Fibroblast of lung (primary cell): ENCODE results near the gene WSB2. TPM values are rescaled to one million over a fixed set of nuclear protein-coding genes. Genes with fewer than 3 reads are reported as not detected.
A peak's percentile ranks its signal among the peaks of the same experiment; 100 is the strongest.

Source experiments
- DNase-seq, 2 donors: peaks; one replicate each; pipeline versions ENCODE4 v3.0.0 to v3.0.0-alpha.2; 2010; ENCODE audit warnings: low read depth in 2 of 2
- H2AFZ ChIP-seq: 2 replicates; pipeline ENCODE4 v1.5.1; 2012; ENCODE audit warnings: low read length, control low read depth, inconsistent platforms
- H3K27ac ChIP-seq: 2 replicates; pipeline ENCODE4 v1.5.1; 2011; ENCODE audit warnings: low read length, control low read depth; ENCODE audit not compliant: insufficient read depth
- H3K27me3 ChIP-seq: 2 replicates; pipeline ENCODE4 v1.5.1; 2011; ENCODE audit warnings: mild to moderate bottlenecking, low read length; ENCODE audit not compliant: control insufficient read depth, insufficient read depth
- H3K36me3 ChIP-seq: 2 replicates; pipeline ENCODE4 v1.5.1; 2011; ENCODE audit warnings: low read length; ENCODE audit not compliant: control insufficient read depth, insufficient read depth
- H3K4me1 ChIP-seq: 2 replicates; pipeline ENCODE4 v1.5.1; 2011; ENCODE audit warnings: low read length; ENCODE audit not compliant: control insufficient read depth, insufficient read depth; ENCODE audit errors: extremely low read depth
- H3K4me2 ChIP-seq: 2 replicates; pipeline ENCODE4 v1.5.1; 2011; ENCODE audit warnings: low read length, control low read depth; ENCODE audit not compliant: insufficient read depth; ENCODE audit errors: extremely low read depth
- H3K4me3 ChIP-seq, 4 experiments: fragments of 200-600 bp in 1 of 4; sonication (generic) in 1 of 4; replicated peaks in 1 of 4; 2 replicates each; pipeline ENCODE4 v1.5.1; 2011 to 2016; ENCODE audit warnings: low read length in 4 of 4, low read depth in 3 of 4, mild to moderate bottlenecking in 3 of 4, control low read depth in 2 of 4, inconsistent platforms in 1 of 4, mixed read lengths in 1 of 4; ENCODE audit not compliant: insufficient read depth in 1 of 4; ENCODE audit errors: control extremely low read depth in 1 of 4
- H3K79me2 ChIP-seq: 2 replicates; pipeline ENCODE4 v1.5.1; 2012; ENCODE audit warnings: mild to moderate bottlenecking, low read length, inconsistent platforms; ENCODE audit not compliant: control insufficient read depth, insufficient read depth
- H3K9ac ChIP-seq: 2 replicates; pipeline ENCODE4 v1.5.1; 2011; ENCODE audit warnings: mild to moderate bottlenecking, low read length, control low read depth; ENCODE audit not compliant: insufficient read depth
- H3K9me3 ChIP-seq: 2 replicates; pipeline ENCODE4 v1.5.1; 2012; ENCODE audit warnings: low read depth, low read length; ENCODE audit not compliant: control insufficient read depth, insufficient read depth
- H4K20me1 ChIP-seq: 2 replicates; pipeline ENCODE4 v1.5.1; 2011; ENCODE audit warnings: low read length; ENCODE audit not compliant: control insufficient read depth, insufficient read depth; ENCODE audit errors: extremely low read depth
- CTCF ChIP-seq, 2 donors: IDR thresholded peaks in 1 of 2; conservative IDR thresholded peaks in 1 of 2; 1 replicate in 1 of 2; 2 replicates in 1 of 2; pipeline ENCODE4 v1.5.1; 2011 to 2012; ENCODE audit warnings: low read length in 2 of 2, control low read depth in 1 of 2, inconsistent platforms in 1 of 2, low read depth in 1 of 2, mild to moderate bottlenecking in 1 of 2
- EZH2 ChIP-seq: IDR thresholded peaks from 2 replicates; pipeline ENCODE4 v1.5.1; 2012; ENCODE audit warnings: low read length, control low read depth, mild to moderate bottlenecking; ENCODE audit errors: missing control alignments
- polyA plus RNA-seq, 2 donors: library from polyadenylated mRNA; depleted of rRNA in 1 of 2; stranded (reverse) in 1 of 2; unstranded in 1 of 2; fragments of >200 nt; gene quantifications; 2 replicates each; pipeline ENCODE4 v1.2.1, GENCODE V29; 2011 to 2012; ENCODE audit warnings: missing spikeins in 1 of 2
- total RNA-seq: library from RNA; depleted of rRNA; stranded (reverse); fragments of >200 nt; gene quantifications from 2 replicates; pipeline ENCODE4 v1.2.1, GENCODE V29; 2014

WSB2 gene
- total and polyA plus RNA-seq, 2 donors (not counting 1 experiment from before 2014, with no cell fraction given) = 118 to 122 TPM

- Histone ChIP-seq H3K9ac (no peak overlapping the region), H3K4me1 (no peaks in the 10 kb centered on the region), H3K4me3 (no peak overlapping the region), H3K27ac (no peak overlapping the region), H3K79me2 (peaks cover 18% of the 10 kb centered on the region), H3K27me3 (no peaks in the 10 kb centered on the region), H3K4me2 (no peak overlapping the region), H4K20me1 (no peaks in the 10 kb centered on the region), H2AFZ (no peak overlapping the region), H3K36me3 (peaks cover 6% of the 10 kb centered on the region), H3K9me3 (no peaks in the 10 kb centered on the region)
- TF ChIP-seq EZH2 (no peak), CTCF (conservative IDR thresholded peaks at IDR 0.05 in 1 of 2, IDR thresholded peaks at IDR 0.05 in 1 of 2; ENCODE audit: low read depth in 1 of 2, low read length in 2 of 2) (no peak)
- DNase-seq = no peak
Observed at GRCh38 chr12:118020036-118020435, 40.9 kb downstream of the WSB2 start.

GRCh38 chr12:118017926-118018325 is 43.1 kb downstream of the WSB2 start:
- Histone ChIP-seq H3K9ac (no peak overlapping the region), H4K20me1 (no peaks in the 10 kb centered on the region), H3K4me2 (peak overlapping the region; percentile 85)

More at GRCh38 chr12:118017926-118018325, 43.1 kb downstream of the WSB2 start:
- no peaks in the 10 kb centered on the region for H3K9me3 ChIP-seq
- H3K79me2 ChIP-seq = peaks cover 18% of the 10 kb centered on the region
- no peaks in the 10 kb centered on the region for H3K27me3 ChIP-seq
- H3K27ac ChIP-seq = no peak overlapping the region
- peak overlapping the region in 2 of 4 experiments; percentile 86 to 90 for H3K4me3 ChIP-seq
- no peaks in the 10 kb centered on the region for H3K4me1 ChIP-seq
- DNase-seq = no peak
- H2AFZ ChIP-seq = no peak overlapping the region
- H3K36me3 ChIP-seq = peaks cover 5% of the 10 kb centered on the region
- TF ChIP-seq EZH2 (no peak), CTCF (conservative IDR thresholded peaks at IDR 0.05 in 1 of 2, IDR thresholded peaks at IDR 0.05 in 1 of 2; ENCODE audit: low read depth in 1 of 2, low read length in 2 of 2) (no peak)
